K562 (cell line): Measurements from ENCODE around the gene SP6. TPM values are rescaled to one million over a fixed set of nuclear protein-coding genes. Genes with fewer than 3 reads are reported as not detected.

Experiments used
- CEBPZ ChIP-seq: fragments of 150-350 bp; IDR thresholded peaks from 2 replicates; pipeline ENCODE4 v1.6.1; 2014; ENCODE audit warnings: low read depth, mild to moderate bottlenecking, low read length, borderline replicate concordance
- CHCHD3 ChIP-seq: fragments of 250-450 bp; sonication (Bioruptor Pico); IDR thresholded peaks from 2 replicates; pipeline ENCODE4 v2.1.2; 2022; ENCODE audit warnings: mild to moderate bottlenecking
- DNMT1 ChIP-seq: fragments of 450-650 bp; IDR thresholded peaks from 2 replicates; pipeline ENCODE4 v1.6.1; 2016; ENCODE audit warnings: antibody characterized with exemption, mild to moderate bottlenecking
- E2F3 ChIP-seq: fragments of 250-450 bp; sonication (Bioruptor Pico); IDR thresholded peaks from 2 replicates; pipeline ENCODE4 v1.4.0; 2020; ENCODE audit warnings: mild to moderate bottlenecking
- ELF2 ChIP-seq: fragments of 250-450 bp; sonication (Bioruptor Pico); IDR thresholded peaks from 2 replicates; pipeline ENCODE4 v1.5.0; 2021; ENCODE audit warnings: mild to moderate bottlenecking
- KAT8 ChIP-seq: fragments of 450-650 bp; IDR thresholded peaks from 2 replicates; pipeline ENCODE4 v1.6.1; 2016; ENCODE audit warnings: low read depth, mild to moderate bottlenecking
- MAFG ChIP-seq: fragments of 450-650 bp; conservative IDR thresholded peaks from 2 replicates; pipeline ENCODE4 v1.6.1; 2016; ENCODE audit warnings: missing genetic modification characterization, missing compliant biosample characterization
- MED1 ChIP-seq: sonication (generic); formaldehyde crosslinking; IDR thresholded peaks from 2 replicates; pipeline ENCODE4 v1.8.1; 2023; ENCODE audit warnings: missing genetic modification reagents, borderline replicate concordance
- MXD1 ChIP-seq: fragments of 250-450 bp; sonication (Bioruptor Pico); IDR thresholded peaks from 2 replicates; pipeline ENCODE4 v1.8.0; 2021; ENCODE audit warnings: borderline replicate concordance, mild to moderate bottlenecking, moderate library complexity; ENCODE audit not compliant: poor library complexity, severe bottlenecking
- RBM34 ChIP-seq: fragments of 200-400 bp; formaldehyde crosslinking; IDR thresholded peaks from 2 replicates; pipeline ENCODE4 v1.6.1; 2018; ENCODE audit warnings: low read length, borderline replicate concordance; ENCODE audit not compliant: insufficient read depth
- SIN3A ChIP-seq, 2 experiments: fragments of 150-350 bp in 1 of 2; IDR thresholded peaks; 2 replicates each; pipeline ENCODE4 v1.6.1; 2011 to 2016; ENCODE audit warnings: borderline replicate concordance in 2 of 2, low read depth in 2 of 2, low read length in 2 of 2, mild to moderate bottlenecking in 2 of 2, moderate library complexity in 2 of 2; ENCODE audit not compliant: control insufficient read depth in 1 of 2
- SOX6 ChIP-seq: fragments of 450-650 bp; IDR thresholded peaks from 2 replicates; pipeline ENCODE4 v1.6.1; 2014; ENCODE audit warnings: mild to moderate bottlenecking
- SRSF9 ChIP-seq: fragments of 200-400 bp; formaldehyde crosslinking; IDR thresholded peaks from 2 replicates; pipeline ENCODE4 v1.6.1; 2017; ENCODE audit warnings: low read depth, low read length, borderline replicate concordance
- THRB ChIP-seq: fragments of 450-650 bp; formaldehyde crosslinking; conservative IDR thresholded peaks from 2 replicates; pipeline ENCODE4 v1.4.0; 2022; ENCODE audit warnings: mild to moderate bottlenecking, missing genetic modification characterization
- XRCC3 ChIP-seq: fragments of 450-650 bp; IDR thresholded peaks from 2 replicates; pipeline ENCODE4 v1.6.1; 2017; ENCODE audit warnings: mild to moderate bottlenecking, moderate library complexity
- ZBTB8A ChIP-seq: fragments of 450-650 bp; IDR thresholded peaks from 2 replicates; pipeline ENCODE4 v1.6.1; 2018; ENCODE audit warnings: mild to moderate bottlenecking, moderate library complexity; ENCODE audit not compliant: partially characterized antibody
- ZFP1 ChIP-seq: fragments of 450-650 bp; formaldehyde crosslinking; IDR thresholded peaks from 2 replicates; pipeline ENCODE4 v1.4.0; 2020; ENCODE audit warnings: mild to moderate bottlenecking, mixed read lengths
- ZNF133 ChIP-seq: fragments of 250-450 bp; sonication (Bioruptor Pico); IDR thresholded peaks from 2 replicates; pipeline ENCODE4 v1.4.0; 2020; ENCODE audit warnings: mild to moderate bottlenecking
- ZNF175 ChIP-seq: fragments of 200-800 bp; sonication (Bioruptor generic); IDR thresholded peaks from 2 replicates; pipeline ENCODE4 v1.6.1; 2016; ENCODE audit warnings: low read depth, mild to moderate bottlenecking, missing genetic modification characterization, missing compliant biosample characterization
- ZNF347 ChIP-seq: fragments of 450-650 bp; formaldehyde crosslinking; IDR thresholded peaks from 2 replicates; pipeline ENCODE4 v1.4.0; 2020; ENCODE audit warnings: low read depth, mild to moderate bottlenecking, moderate library complexity
- polyA plus RNA-seq, 8 experiments: library from polyadenylated mRNA; depleted of rRNA in 4 of 8; stranded (reverse) in 5 of 8; unstranded in 3 of 8; fragments of >200 nt; fragmentation: Nextera tagmentation in 2 of 8; fragmentation: Illumina TruSeq in 1 of 8; extraction: Ambion mirVana in 2 of 8; extraction: Trizol in 1 of 8; gene quantifications; 2 replicates each; pipeline versions ENCODE4 v1.2.1 to v1.2.3, GENCODE V29; 2011 to 2014; ENCODE audit warnings: inconsistent platforms in 1 of 8, missing spikeins in 1 of 8
- total RNA-seq, 7 experiments: library from RNA; depleted of rRNA in 6 of 7; stranded (reverse); fragments of >200 nt in 6 of 7; fragmentation: Illumina TruSeq in 2 of 7; extraction: Trizol in 2 of 7; gene quantifications; 2 replicates each; pipeline versions ENCODE4 v1.2.1 to v1.2.3, GENCODE V29; 2011 to 2021; ENCODE audit warnings: low replicate concordance in 1 of 7
- TF ChIP-seq, protein P1 (sequence below): fragments of 250-450 bp; sonication (Bioruptor Pico); IDR thresholded peaks from 2 replicates; pipeline ENCODE4 v1.9.0; 2021; ENCODE audit warnings: mild to moderate bottlenecking, inconsistent platforms

SP6 gene
- total and polyA plus RNA-seq, 9 of the 15 experiments (the other 6 are each of a cell fraction or from before 2014, with no cell fraction given): 0.11 to 7.9 (median 2.2) TPM

GRCh38 chr17:47895856-47896671 lies 45.1 kb upstream of the SP6 start, which contains the start of gene SP2 (continued):
- TF ChIP-seq, protein P1, sequence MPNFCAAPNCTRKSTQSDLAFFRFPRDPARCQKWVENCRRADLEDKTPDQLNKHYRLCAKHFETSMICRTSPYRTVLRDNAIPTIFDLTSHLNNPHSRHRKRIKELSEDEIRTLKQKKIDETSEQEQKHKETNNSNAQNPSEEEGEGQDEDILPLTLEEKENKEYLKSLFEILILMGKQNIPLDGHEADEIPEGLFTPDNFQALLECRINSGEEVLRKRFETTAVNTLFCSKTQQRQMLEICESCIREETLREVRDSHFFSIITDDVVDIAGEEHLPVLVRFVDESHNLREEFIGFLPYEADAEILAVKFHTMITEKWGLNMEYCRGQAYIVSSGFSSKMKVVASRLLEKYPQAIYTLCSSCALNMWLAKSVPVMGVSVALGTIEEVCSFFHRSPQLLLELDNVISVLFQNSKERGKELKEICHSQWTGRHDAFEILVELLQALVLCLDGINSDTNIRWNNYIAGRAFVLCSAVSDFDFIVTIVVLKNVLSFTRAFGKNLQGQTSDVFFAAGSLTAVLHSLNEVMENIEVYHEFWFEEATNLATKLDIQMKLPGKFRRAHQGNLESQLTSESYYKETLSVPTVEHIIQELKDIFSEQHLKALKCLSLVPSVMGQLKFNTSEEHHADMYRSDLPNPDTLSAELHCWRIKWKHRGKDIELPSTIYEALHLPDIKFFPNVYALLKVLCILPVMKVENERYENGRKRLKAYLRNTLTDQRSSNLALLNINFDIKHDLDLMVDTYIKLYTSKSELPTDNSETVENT (CRISPR knock-in tag): no peak
- TF ChIP-seq SOX6: no peak; the same call in 1 of the 2 replicates
- no peak for TF ChIP-seq KAT8
- TF ChIP-seq CHCHD3 (CRISPR knock-in tag): no peak
- TF ChIP-seq ZNF175 (CRISPR knock-in tag): no peak
- TF ChIP-seq ZNF133: no peak
- TF ChIP-seq RBM34: no peak
- peak; percentile 33 to 86; a peak in 1 of 4 replicates for TF ChIP-seq SIN3A (IDR thresholded peaks at IDR 0.05; ENCODE audit: borderline replicate concordance in 2 of 2, control insufficient read depth in 1 of 2, low read depth in 2 of 2, low read length in 2 of 2)
- no peak for TF ChIP-seq XRCC3
- peak; percentile 76 for TF ChIP-seq ELF2
- peak; percentile 100 for TF ChIP-seq CEBPZ
- no peak for TF ChIP-seq MXD1
- TF ChIP-seq THRB (CRISPR knock-in tag): no peak
- no peak for TF ChIP-seq MED1 (CRISPR knock-in tag)
- no peak for TF ChIP-seq SRSF9
- no peak for TF ChIP-seq ZNF347 (CRISPR knock-in tag)
- peak; percentile 75 for TF ChIP-seq E2F3 (CRISPR knock-in tag)
- no peak for TF ChIP-seq ZBTB8A
- TF ChIP-seq DNMT1: no peak
- TF ChIP-seq MAFG (tag): no peak
- TF ChIP-seq ZFP1 (CRISPR knock-in tag): no peak
